SK-N-SH treated with all-trans-retinoic acid at 6 μM for 48 hours (cell line): ENCODE results near the gene MACIR.

Experiments used
- ATAC-seq: fragments of 200-7000 bp; cut with Tn5 transposase; 3 replicates; pipeline ENCODE4 v1.9.1; 2020; ENCODE audit warnings: mild to moderate bottlenecking, moderate library complexity
- BACH2 ChIP-seq: fragments of 250-450 bp; sonication (Bioruptor Pico); IDR thresholded peaks from 2 replicates; pipeline ENCODE4 v1.9.0; 2021; ENCODE audit warnings: mild to moderate bottlenecking, borderline replicate concordance
- CREB5 ChIP-seq: fragments of 250-450 bp; sonication (Bioruptor Pico); IDR thresholded peaks from 2 replicates; pipeline ENCODE4 v1.5.1; 2020; ENCODE audit warnings: low read depth, mild to moderate bottlenecking, moderate library complexity
- CSDC2 ChIP-seq: fragments of 250-450 bp; sonication (Bioruptor Pico); IDR thresholded peaks from 2 replicates; pipeline ENCODE4 v1.5.0; 2020; ENCODE audit warnings: mild to moderate bottlenecking, moderate library complexity
- CSRNP3 ChIP-seq: fragments of 250-450 bp; sonication (Bioruptor Pico); IDR thresholded peaks from 2 replicates; pipeline ENCODE4 v1.5.1; 2021; ENCODE audit warnings: mild to moderate bottlenecking, moderate library complexity
- ESRRG ChIP-seq: fragments of 250-450 bp; sonication (Bioruptor Pico); IDR thresholded peaks from 2 replicates; pipeline ENCODE4 v1.6.1; 2021; ENCODE audit warnings: mild to moderate bottlenecking
- ISL1 ChIP-seq: fragments of 250-450 bp; sonication (Bioruptor Pico); IDR thresholded peaks from 2 replicates; pipeline ENCODE4 v2.1.2; 2022; ENCODE audit warnings: mild to moderate bottlenecking, moderate library complexity
- PATZ1 ChIP-seq: fragments of 250-450 bp; sonication (Bioruptor Pico); IDR thresholded peaks from 2 replicates; pipeline ENCODE4 v1.8.0; 2020; ENCODE audit warnings: mild to moderate bottlenecking, moderate library complexity, borderline replicate concordance
- SNAI2 ChIP-seq: fragments of 250-450 bp; sonication (Bioruptor Pico); IDR thresholded peaks from 2 replicates; pipeline ENCODE4 v1.5.0; 2020; ENCODE audit warnings: mild to moderate bottlenecking, moderate library complexity
- TCF4 ChIP-seq: fragments of 250-450 bp; sonication (Bioruptor Pico); IDR thresholded peaks from 2 replicates; pipeline ENCODE4 v1.8.0; 2021; ENCODE audit warnings: mild to moderate bottlenecking, moderate library complexity, borderline replicate concordance
- TOX ChIP-seq: fragments of 250-450 bp; sonication (Bioruptor Pico); IDR thresholded peaks from 2 replicates; pipeline ENCODE4 v1.8.0; 2021; ENCODE audit warnings: mild to moderate bottlenecking, moderate library complexity, borderline replicate concordance
- TSHZ2 ChIP-seq: fragments of 250-450 bp; sonication (Bioruptor Pico); IDR thresholded peaks from 2 replicates; pipeline ENCODE4 v1.5.0; 2020; ENCODE audit warnings: mild to moderate bottlenecking, moderate library complexity
- ZC3H10 ChIP-seq: fragments of 250-450 bp; sonication (Bioruptor Pico); IDR thresholded peaks from 2 replicates; pipeline ENCODE4 v1.5.1; 2021; ENCODE audit warnings: mild to moderate bottlenecking, moderate library complexity
- ZFP3 ChIP-seq: fragments of 250-450 bp; sonication (Bioruptor Pico); IDR thresholded peaks from 2 replicates; pipeline ENCODE4 v1.5.0; 2020; ENCODE audit warnings: mild to moderate bottlenecking, moderate library complexity
- ZNF70 ChIP-seq: fragments of 450-650 bp; formaldehyde crosslinking; IDR thresholded peaks from 2 replicates; pipeline ENCODE4 v1.5.0; 2020; ENCODE audit warnings: mild to moderate bottlenecking, moderate library complexity
- ZNF8 ChIP-seq: fragments of 450-650 bp; formaldehyde crosslinking; IDR thresholded peaks from 2 replicates; pipeline ENCODE4 v1.5.0; 2020; ENCODE audit warnings: mild to moderate bottlenecking, moderate library complexity

The MACIR gene

GRCh38 chr5:103258368-103258956 lies at the start of gene MACIR:
TSS of gene MACIR (plus strand) at chr5:103258763. CDS start at chr5:103275920, 17,157 bp downstream.
- peak; percentile 94 for ATAC-seq
- TF ChIP-seq ZNF70 (CRISPR knock-in tag), result no peak
- TF ChIP-seq TCF4 (CRISPR knock-in tag), result 0 out of 2 replicates have a peak, but pooled peaks have one; percentile 15

GRCh38 chr5:103209065-103209464 lies 49.5 kb upstream of the MACIR start:
- ATAC-seq, result no peak
- TF ChIP-seq ZNF8 (CRISPR knock-in tag) (no peak), SNAI2 (CRISPR knock-in tag) (no peak), TCF4 (CRISPR knock-in tag) (peak; percentile 34; the same call in 1 of the 2 replicates), CSRNP3 (CRISPR knock-in tag) (no peak)

- ATAC-seq, result no peak
- no peak for TF ChIP-seq ESRRG (CRISPR knock-in tag)
- no peak for TF ChIP-seq ZC3H10 (CRISPR knock-in tag)
- no peak for TF ChIP-seq ZNF8 (CRISPR knock-in tag)
- no peak for TF ChIP-seq PATZ1 (CRISPR knock-in tag)
- no peak for TF ChIP-seq ZNF70 (CRISPR knock-in tag)
- no peak for TF ChIP-seq CSDC2
- TF ChIP-seq SNAI2 (CRISPR knock-in tag), result no peak
- no peak for TF ChIP-seq TOX (CRISPR knock-in tag)
- TF ChIP-seq ZFP3, result no peak
These were observed 47.6 kb upstream of the MACIR start for GRCh38 chr5:103210952-103211351.

- ATAC-seq, result no peak
- no peak for TF ChIP-seq SNAI2 (CRISPR knock-in tag)
- no peak for TF ChIP-seq TCF4 (CRISPR knock-in tag)
- TF ChIP-seq BACH2, result no peak
- no peak for TF ChIP-seq ZC3H10 (CRISPR knock-in tag)
- TF ChIP-seq TOX (CRISPR knock-in tag), result no peak
- TF ChIP-seq TSHZ2 (CRISPR knock-in tag), result no peak
- TF ChIP-seq ISL1 (CRISPR knock-in tag), result no peak
- TF ChIP-seq ESRRG (CRISPR knock-in tag), result no peak
- TF ChIP-seq CSRNP3 (CRISPR knock-in tag), result no peak
- no peak for TF ChIP-seq CREB5
These were observed 46.7 kb upstream of the MACIR start for GRCh38 chr5:103211576-103212561.
